Germinal center (tissue), 1 donor: ENCODE results near the gene PRKAA1.
A peak's percentile ranks its signal among the peaks of the same experiment; 100 is the strongest.
"Not testable (repeated sequence)": the region's sequence is repeated elsewhere in the genome, so short reads cannot be mapped to it uniquely, and the experiment has no call there.

Experiments used
- DNase-seq: peaks from one replicate; pipeline ENCODE4 v3.0.0; 2012; ENCODE audit warnings: mixed read lengths, low spot score

The PRKAA1 gene

DNA sequence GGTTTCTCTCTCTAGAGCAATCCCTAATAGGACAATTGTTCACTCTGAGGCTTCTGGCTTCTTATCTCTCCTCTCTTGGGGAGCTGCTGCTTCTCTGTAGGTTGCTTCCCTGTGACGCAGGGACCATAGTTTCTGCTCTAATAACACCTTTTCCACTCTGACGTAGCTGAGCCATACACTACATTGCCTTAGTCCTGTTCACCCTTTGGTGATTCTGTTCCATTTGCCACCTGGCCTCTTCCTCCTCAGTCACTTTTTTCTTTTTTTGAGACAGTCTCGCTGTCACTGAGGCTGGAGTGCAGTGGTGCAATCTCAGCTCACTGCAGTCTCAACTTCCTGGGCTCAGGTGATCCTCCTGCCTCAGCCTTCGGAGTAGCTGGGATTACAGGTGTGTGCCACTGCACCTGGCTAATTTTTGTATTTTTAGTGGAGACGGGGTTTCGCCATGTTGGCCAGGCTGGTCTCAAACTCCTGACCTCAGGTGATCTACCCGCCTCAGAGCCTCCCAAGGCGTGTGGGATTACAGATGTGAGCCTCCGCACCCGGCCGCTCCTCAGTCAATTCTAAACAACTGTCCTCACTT lies 27.4 kb upstream of the PRKAA1 start:
- DNase-seq = not testable (repeated sequence)

DNA sequence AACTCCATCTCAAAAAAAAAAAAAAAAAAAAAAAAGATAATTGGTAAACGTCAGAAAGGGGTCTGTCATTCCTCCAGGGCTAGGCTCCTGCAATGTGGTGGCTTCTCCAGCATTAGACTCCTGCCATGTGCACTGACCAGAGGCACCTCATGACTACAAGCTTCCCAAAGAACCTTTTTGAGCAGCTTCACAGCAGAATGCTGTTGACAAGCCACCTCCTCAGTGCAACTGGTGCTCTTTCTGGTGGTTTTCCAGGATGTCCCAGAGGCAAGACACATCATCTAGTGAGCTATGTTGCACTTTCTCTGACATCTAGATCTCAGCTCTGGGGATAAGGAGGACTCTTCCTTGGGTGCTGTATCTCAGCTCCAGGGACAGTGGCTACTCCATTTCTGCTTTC lies 25.3 kb upstream of the PRKAA1 start:
- no peak for DNase-seq

DNA sequence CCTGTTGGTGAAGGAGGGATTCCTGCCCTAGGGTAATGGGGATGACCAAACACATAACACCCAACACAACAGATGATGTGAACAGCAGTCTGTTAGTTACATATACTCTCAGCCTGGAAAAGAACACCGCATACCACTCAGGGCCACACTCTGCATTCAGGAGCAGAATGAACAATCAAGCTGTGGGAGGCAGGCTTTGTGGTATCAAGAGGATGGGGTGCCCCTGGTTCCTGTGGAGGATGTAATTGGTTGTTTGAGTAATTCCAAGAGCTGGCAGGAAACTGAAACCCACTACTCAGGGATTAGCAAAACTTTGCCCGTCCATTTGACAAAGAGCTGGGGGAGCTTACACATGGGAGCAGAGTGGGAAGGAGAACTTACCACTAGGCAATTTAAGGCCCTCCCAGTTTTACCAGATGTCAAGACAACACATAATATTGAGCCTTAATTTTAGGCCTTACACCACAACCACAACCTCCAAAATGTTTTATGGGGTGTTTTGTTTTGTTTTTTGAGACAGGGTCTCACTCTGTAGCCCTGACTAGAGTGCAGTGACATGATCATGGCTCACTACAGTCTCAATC lies 15.6 kb upstream of the PRKAA1 start:
- no peak for DNase-seq

DNA sequence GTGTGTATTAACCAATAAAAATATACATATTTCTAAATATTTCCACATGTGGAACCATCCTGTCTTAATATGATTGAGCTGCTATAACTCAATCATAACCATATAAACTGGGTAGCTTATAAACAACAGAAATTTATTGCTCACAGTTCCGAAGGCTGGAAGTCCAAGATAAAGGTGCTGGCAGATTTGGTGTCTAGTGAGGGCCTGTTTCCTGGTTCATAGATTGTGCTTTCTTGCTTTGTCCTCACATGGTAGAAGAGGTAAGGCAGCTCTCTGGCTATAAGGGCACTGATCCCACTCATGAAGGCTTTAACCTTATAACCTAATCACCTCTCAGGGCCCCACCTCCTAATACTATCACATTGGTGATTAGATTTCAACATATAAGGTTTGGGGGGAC lies 14.0 kb upstream of the PRKAA1 start:
- no peak for DNase-seq

DNA sequence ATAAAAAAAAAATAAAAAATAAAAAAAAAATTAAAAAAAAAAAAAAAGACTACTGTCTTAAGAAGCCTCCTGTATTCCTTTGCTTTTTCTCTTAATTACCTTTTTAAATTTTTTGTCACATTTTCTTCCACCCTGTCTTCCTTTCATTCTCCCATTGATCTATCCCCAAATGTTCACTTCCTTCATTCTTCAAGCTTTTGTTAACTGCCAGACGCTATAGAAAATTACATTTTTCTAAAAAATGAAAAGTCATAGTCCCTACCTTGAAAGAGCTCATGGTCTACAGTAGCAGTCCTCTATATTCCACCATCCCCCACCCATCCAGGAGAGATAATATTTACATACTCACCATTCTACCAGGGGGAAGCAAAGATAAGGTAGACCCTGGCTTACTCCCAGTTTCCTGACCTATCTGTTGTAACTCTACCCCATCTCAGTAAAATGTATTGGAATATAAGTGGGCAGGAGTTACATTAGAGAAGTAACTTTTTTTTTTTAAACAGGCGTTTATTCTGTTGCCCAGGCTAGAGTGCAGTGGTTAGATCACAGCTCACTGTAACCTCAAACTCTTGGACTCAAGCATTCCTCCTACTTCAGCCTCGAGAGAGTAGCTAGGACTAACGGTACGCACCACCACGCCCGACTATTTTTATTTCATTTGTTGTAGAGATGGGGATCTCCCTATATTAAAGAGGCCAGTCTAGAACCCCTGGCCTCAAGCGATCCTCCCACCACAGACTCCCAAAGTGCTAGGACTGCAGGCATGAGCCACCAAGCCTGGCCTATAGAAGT lies 3.8 kb upstream of the PRKAA1 start:
- DNase-seq = no peak

DNA sequence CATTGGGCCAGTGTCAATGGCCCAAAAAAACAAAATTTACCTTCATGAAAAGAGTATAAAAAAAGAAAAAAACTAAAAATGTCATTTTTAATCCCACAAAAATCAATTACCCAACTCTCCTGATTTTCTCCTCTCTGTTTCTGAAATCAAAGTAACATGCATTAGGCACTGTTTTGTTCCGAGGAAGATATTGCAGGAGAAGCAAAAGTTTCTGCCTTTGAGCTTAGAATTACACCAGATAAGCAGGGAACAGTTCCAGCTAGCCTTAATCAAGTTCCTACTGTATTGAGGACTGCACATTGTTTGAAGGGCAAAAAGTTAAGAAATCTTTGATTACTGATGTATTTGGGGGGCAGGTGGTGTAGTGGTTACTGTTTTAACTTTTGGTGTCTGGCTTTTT lies 1.1 kb upstream of the PRKAA1 start:
- DNase-seq = no peak

DNA sequence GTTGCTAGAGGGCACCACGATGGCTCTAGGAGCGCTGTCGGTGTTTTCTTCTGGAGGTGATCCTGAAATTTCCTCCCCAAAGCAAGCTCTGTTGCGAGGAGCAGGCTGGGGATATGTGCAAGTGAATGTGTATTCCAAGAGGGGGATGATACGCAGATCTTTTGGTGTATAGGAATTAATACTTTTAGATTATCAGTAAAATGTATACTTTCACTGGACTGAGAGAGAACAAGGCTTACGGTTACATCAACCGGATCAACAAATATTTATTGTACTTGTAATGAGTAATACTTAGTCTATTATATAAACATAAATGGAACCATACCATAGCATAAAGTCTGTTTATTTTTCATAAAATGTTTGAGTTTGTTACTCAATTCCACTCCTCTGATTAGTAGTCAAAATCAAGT lies 632 bp upstream of the PRKAA1 start:
- no peak for DNase-seq

DNA sequence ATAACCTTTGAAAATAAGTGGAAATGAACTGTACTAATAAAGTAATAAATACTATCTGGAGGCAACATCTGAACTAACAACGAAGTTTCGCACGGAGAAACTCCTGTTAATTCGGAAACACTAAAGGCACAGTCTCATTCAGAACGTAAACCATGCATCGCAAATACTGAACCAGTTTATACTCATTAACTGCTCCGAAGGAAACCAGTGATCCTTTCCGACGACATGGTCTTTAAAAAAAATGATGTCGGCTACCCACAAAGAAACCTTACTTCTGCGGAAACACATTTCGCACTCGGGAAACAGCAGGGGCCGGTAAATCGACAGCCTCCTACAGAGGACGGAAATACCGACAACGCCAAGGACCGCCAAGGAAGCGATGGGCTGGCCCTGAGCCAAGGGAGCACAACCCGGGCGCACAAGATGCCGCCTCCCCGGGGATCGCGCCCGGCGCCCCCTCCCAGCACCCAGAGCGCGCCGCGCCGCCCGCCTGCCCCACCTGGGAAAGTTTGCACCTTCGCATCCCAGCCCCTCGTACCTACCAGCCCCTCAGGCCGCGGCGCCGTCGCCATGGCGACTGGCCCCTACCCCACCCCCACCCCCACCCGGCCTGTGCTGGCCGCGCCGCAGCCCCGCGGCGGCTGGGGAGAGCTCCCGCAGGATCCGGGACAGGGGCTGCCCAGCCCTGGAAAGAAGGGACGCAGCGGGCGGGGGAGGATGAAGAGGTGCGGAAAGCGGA lies 732 bp downstream of the PRKAA1 start:
- peak; percentile 35 for DNase-seq

DNA sequence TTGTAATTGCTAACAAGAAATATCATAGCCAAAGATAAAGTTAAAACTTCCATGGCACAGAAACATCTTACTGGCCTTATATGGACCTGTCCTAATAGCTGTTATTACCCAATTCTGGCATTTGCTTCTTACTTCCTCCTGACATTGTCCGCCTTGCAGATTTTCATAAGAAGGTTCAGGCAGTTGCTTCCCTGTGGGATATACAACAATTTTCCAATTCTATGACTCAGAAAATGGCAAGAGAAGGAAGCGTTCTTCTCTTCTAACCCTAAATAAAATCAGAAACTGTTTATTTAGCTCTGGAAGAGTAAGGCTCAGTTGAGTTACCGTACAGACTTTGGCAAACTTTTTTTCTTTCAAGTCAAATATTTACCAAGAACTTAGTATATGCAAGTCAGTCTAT lies 1.7 kb downstream of the PRKAA1 start:
- DNase-seq = no peak

DNA sequence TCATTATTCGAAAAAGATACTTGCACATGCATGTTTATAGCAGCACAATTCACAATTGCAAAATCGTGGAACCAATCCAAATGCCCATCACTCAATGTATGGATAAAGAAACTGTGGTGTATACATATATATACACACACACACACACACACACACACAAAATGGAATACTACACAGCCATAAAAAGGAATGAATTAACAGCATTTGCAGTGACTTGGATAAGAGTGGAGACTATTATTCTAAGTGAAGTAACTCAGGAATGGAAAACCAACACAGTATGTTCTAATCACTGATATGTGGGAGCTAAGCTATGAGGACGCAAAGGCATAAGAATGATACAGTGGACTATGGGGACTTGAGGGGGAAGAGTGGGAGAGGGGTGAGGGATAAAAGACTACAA lies 3.3 kb downstream of the PRKAA1 start:
- DNase-seq = not testable (repeated sequence)

DNA sequence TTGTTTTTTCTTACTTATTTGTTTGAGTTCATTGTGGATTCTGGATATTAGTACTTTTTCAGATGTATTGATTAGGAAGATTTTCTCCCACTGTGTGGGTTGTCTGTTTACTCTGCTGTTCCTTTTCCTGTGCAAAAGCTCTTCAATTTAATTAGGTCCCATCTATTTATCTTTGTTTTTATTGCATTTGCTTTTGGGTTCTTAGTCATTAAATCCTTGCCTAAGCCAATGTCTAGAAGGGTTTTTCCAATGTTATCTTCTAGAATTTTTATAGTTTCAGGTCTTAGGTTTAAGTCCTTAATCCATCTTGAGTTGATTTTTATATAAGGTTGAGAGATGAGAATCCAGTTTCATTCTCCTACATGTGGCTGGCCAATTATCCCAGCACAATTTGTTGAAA lies 3.8 kb downstream of the PRKAA1 start:
- not testable (repeated sequence) for DNase-seq

DNA sequence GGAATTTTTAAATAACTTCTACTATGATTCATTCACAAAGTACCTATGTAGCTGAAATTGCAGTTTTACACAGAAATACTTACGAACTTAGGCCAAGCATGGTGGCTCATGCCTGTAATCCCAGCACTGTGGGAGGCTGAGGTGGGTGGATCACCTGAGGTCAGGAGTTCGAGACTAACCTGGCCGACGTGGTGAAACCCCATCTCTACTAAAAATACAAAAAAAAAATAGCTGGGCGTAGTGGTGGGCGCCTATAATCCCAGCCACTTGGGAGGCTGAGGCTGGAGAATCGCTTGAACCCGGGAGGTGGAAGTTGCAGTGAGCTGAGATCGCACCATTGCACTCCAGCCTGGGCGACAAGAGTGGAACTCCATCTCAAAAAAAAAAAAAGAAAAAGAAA lies 5.5 kb downstream of the PRKAA1 start:
- not testable (repeated sequence) for DNase-seq

DNA sequence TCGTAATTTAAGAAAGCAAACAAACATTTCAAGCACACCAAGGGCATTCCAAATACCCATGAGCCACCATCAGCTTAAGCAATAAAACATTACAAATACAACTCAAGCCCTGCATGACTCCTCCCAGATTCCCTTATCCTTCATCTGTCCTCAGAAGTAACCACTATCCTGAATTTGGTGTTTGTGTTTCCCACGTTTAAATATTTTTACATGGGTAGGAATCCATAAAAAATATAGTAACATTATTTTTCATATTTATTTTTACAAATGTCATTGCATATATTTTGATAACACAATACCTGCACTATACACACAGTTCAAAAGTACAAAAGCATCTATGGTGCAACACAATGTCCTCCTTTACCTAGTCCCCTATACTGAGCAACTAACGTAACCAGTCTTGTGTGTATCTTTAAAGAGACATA lies 6.4 kb downstream of the PRKAA1 start:
- no peak for DNase-seq

DNA sequence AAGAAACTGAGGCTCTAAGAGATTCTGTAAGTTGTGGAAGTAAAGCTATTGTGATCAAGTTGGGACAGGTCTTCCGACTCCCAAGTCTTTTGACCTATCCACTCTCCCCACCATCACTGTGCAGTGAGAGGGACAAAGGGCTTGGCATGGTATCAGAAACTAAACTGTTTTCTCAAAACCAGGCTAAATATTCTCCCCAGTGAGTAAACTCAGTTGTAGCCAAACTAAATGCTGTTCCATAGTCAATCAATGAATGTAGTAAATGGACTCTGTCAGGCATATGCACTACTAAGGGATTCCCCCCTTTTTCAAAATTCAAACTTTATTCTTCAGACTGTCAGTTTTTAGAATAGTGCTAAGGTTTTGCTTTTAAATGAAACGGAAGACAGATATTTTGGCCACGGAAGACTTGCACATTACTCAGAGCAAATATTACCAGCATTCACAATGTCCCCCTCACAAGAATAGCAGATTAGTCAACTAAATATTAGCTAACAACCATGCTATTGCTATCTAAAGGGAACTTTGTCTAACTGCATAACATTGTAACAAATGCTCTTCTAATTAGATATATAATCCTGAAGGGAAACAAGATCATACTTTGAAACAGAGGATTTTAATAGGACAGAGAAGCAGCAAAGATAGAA lies 7.1 kb downstream of the PRKAA1 start:
- no peak for DNase-seq

DNA sequence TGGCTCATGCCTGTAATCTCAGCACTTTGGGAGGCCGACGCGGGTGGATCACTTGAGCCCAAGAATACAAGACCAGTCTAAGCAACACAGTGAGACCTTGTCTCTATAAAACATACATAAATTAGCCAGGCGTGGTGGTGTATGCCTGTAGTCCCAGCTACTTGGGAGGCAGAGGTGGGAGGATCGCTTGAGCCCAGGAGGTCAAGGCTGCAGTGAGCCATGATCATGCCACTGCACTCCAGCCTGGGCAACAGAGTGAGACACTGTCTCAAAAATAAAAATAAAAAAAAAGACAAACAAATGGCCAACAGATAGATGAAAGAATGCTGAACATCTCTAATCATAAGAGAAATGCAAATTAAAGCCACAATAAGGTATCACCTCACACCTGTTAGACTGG lies 9.2 kb downstream of the PRKAA1 start:
- DNase-seq = not testable (repeated sequence)

DNA sequence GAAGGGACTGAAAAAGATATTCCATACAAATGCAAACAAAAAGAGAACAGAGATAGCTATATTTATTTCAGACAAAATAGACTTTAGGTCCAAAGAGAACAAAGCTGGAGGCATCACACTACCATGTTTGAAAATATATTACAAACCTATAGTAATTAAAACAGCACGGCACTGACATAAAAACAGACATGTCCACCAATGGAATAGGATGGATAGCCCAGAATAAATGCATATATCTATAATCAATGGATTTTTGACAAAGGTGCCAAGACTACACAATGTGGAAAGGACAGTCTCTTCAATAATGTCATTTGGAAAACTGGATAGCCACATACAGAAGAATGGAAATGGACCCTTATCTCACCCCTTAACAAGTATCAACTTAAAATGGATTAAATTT lies 10.2 kb downstream of the PRKAA1 start:
- DNase-seq = no peak

DNA sequence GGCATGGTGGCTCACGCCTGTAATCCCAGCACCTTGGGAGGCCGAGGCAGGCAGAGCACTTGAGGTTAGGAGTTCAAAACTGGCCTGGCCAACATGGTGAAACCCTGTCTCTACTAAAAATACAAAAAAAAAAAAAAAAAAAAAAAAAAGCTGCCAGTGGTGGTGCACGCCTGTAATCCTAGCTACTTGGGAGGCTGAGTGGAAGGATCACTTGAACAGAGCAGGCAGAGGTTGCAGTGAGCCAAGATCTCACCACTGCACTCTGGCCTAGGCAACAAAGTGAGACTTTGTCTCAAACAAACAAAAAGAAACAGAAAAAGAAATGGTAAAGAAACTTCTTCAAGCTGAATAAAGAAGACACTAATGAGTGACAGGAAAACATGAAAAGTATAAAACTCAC lies 11.5 kb downstream of the PRKAA1 start:
- not testable (repeated sequence) for DNase-seq

DNA sequence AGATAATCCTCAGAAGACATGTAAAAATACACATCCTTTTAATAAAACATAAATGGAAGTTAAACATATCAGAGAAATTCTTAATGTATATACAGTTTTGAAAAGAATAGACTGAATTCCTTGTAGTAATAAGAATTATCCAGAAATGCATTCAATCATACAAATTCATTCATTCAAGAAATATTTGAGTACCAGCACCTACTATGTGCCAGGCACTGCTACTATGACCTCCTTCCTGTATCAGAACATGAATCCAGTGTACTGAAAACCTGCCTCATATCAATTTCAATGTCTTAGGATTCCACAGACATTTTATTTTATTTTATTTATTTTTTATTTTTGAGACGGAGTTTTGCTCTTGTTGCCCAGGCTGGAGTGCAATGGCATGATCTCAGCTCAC lies 13.3 kb downstream of the PRKAA1 start:
- DNase-seq = no peak

DNA sequence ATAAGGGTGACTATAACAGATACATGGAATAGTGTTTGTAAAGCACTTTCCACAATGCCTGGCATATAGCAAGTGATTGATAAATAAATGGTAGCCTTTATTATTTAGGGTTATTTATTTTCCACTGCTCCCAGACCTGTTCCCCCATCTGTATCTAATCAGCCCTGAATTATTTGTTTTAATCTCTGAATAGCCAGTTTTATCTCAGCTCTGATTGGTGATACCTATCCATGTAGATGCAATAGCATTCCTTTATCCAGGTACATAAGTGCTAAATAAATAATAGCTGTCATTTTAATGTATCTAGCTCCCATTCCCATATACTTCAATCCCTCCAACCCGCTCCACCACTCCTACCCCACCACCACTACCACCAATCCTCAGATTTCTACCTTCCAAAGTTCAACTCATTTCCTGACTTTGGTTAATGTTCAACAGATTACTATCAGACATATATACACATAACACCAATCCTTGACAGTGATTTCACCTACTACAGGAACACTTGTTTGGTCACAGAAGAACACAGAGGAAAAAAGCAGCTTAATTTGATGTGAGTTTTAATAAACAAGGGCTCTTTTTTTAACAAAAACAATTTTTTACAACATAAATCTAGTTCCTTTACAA lies 14.0 kb downstream of the PRKAA1 start:
- no peak for DNase-seq

DNA sequence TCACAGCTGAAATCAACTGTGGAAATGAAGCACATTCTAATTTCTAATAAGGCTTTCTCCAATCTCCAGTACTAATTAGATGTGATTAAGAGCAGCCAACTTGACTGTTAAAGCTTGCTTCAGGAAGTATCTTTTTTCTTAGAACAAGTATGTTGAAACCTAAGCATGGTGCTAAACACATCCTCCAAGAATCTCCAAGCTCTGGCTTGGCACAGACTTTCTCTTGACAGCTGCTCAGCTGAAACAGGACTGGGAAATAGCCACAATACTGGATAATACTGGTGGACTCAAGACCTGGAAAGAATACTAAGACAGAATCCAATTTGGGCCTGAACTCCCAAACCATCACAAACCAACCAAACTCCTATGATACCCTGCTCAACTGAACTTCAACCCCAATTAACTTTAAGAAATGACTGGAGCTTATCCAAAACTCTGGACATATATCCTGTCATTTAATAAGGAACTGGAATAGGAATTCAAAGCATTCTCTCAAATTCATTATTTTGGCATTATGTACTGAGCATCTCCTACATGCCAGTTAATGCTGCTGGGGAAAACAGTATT lies 16.2 kb downstream of the PRKAA1 start:
- DNase-seq = no peak

DNA sequence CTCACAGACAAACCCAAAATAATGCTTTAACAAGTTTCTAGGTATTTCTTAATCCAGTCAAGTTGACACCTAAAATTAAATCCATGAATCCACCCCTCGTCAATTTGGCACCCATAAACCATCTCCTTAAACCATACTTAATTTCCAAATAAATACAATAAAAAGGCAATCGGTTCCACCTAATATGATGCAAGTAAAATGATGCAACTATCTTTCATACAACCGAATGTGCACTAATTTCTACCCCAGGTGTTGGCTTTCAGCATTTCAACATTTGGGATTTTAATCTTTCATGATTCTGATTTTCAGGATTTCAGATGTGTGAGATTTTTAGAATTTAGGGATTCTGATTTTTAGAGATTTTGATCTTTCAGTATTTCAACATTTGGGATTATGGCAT lies 17.3 kb downstream of the PRKAA1 start:
- DNase-seq = no peak

DNA sequence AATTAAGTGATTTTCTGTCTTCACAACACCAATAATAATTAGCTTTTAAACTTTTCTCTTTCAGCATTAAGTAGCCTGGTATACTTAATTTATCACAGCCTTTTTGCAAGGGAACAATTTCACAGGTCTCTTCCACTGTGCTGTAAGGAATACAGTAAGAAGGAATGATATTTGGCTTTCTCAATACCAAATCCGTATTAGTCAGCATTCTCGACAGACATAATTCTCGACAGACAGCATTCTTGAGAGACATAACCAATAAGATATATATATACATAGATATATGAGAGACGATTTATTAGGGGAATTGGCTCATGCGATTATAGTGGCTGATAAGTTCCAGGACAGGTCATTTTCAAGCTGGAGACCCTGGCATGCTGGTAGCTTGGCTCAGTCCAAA lies 18.0 kb downstream of the PRKAA1 start:
- no peak for DNase-seq
